H1 (cell line): ENCODE results near the gene NUP50. TPM values are rescaled to one million over a fixed set of nuclear protein-coding genes. Genes with fewer than 3 reads are reported as not detected.

Source experiments
- CTCF ChIA-PET: fragments of 300-600 bp; sonication (Branson Sonifier 250); formaldehyde crosslinking; loops from one replicate; lab custom pipeline; 2021; ENCODE audit not compliant: partially characterized antibody; lab: Charles Lee
- POLR2A ChIA-PET: fragments of 300-600 bp; sonication (Branson Sonifier 250); formaldehyde crosslinking; loops from one replicate; lab custom pipeline; 2021; ENCODE audit warnings: inconsistent platforms; ENCODE audit not compliant: partially characterized antibody; lab: Charles Lee
- DNase-seq, 2 experiments: peaks; one replicate each; pipeline versions ENCODE4 v3.0.0 to v3.0.0-alpha.2; 2010 to 2022; ENCODE audit warnings: low spot score in 2 of 2, low read depth in 1 of 2, mixed read lengths in 1 of 2
- FAIRE-seq: peaks from 2 replicates; lab custom pipeline; 2011; peaks lifted over from hg19 to GRCh38; lab: Jason Lieb, UNC
- H2AFZ ChIP-seq: 2 replicates; pipeline ENCODE4 v1.8.1; 2012; ENCODE audit warnings: low read length, inconsistent platforms
- H2AK5ac ChIP-seq: 2 replicates; pipeline ENCODE4 v1.6.1; 2013; ENCODE audit warnings: low read depth, low read length
- H2BK120ac ChIP-seq: replicated peaks from 2 replicates; pipeline ENCODE3; 2013; ENCODE audit warnings: low read depth, low read length, inconsistent platforms
- H2BK12ac ChIP-seq: 2 replicates; pipeline ENCODE4 v1.6.1; 2013; ENCODE audit warnings: low read depth, low read length
- H2BK15ac ChIP-seq: 2 replicates; pipeline ENCODE4 v1.6.1; 2013; ENCODE audit warnings: low read length
- H2BK20ac ChIP-seq: 2 replicates; pipeline ENCODE4 v1.6.1; 2013; ENCODE audit warnings: low read length
- H2BK5ac ChIP-seq: 2 replicates; pipeline ENCODE4 v1.6.1; 2013; ENCODE audit warnings: low read depth, low read length
- H3K14ac ChIP-seq: 2 replicates; pipeline ENCODE4 v1.6.1; 2013; ENCODE audit warnings: inconsistent platforms; ENCODE audit not compliant: insufficient read length
- H3K18ac ChIP-seq: 2 replicates; pipeline ENCODE4 v1.6.1; 2013; ENCODE audit warnings: low read length; ENCODE audit errors: extremely low read depth
- H3K23ac ChIP-seq: 2 replicates; pipeline ENCODE4 v1.6.1; 2013; ENCODE audit warnings: inconsistent platforms; ENCODE audit not compliant: insufficient read length
- H3K23me2 ChIP-seq: 2 replicates; pipeline ENCODE4 v1.6.1; 2013; ENCODE audit warnings: low read depth, low read length
- H3K27ac ChIP-seq: 2 replicates; pipeline ENCODE4 v1.6.1; 2011; ENCODE audit warnings: low read depth, low read length, inconsistent platforms
- H3K27me3 ChIP-seq, 4 experiments: replicated peaks in 1 of 4; 1 replicate in 1 of 4; 2 replicates in 3 of 4; pipeline versions ENCODE4 v1.6.1 to v1.8.1; 2011 to 2013; ENCODE audit warnings: low read length in 3 of 4, mild to moderate bottlenecking in 3 of 4, inconsistent platforms in 2 of 4, mixed read lengths in 2 of 4, moderate library complexity in 1 of 4; ENCODE audit not compliant: control insufficient read depth in 3 of 4, insufficient read depth in 3 of 4; ENCODE audit errors: extremely low read depth in 1 of 4
- H3K36me3 ChIP-seq, 4 experiments: 2 replicates each; pipeline versions ENCODE4 v1.6.1 to v1.8.1; 2011 to 2013; ENCODE audit warnings: mild to moderate bottlenecking in 4 of 4, low read length in 3 of 4, moderate library complexity in 2 of 4, control low read depth in 1 of 4, inconsistent platforms in 1 of 4; ENCODE audit not compliant: insufficient read depth in 4 of 4, control insufficient read depth in 2 of 4
- H3K4ac ChIP-seq: replicated peaks from 2 replicates; pipeline ENCODE3; 2013; ENCODE audit warnings: low read length, low read depth, mixed read lengths, inconsistent platforms; ENCODE audit not compliant: insufficient read length
- H3K4me1 ChIP-seq, 4 experiments: replicated peaks in 1 of 4; 1 replicate in 1 of 4; 2 replicates in 3 of 4; pipeline versions ENCODE4 v1.6.1 to v1.8.1; 2011 to 2013; ENCODE audit warnings: low read length in 3 of 4, inconsistent platforms in 2 of 4, mixed read lengths in 1 of 4; ENCODE audit not compliant: insufficient read depth in 4 of 4, control insufficient read depth in 3 of 4
- H3K4me2 ChIP-seq, 2 experiments: 2 replicates each; pipeline versions ENCODE4 v1.6.1 to v1.8.1; 2011 to 2013; ENCODE audit warnings: low read depth in 2 of 2, low read length in 2 of 2, control low read depth in 1 of 2, inconsistent platforms in 1 of 2, mild to moderate bottlenecking in 1 of 2; ENCODE audit not compliant: insufficient read depth in 1 of 2
- H3K4me3 ChIP-seq, 4 experiments: fragments of 200-600, 300-600 bp in 1 of 4; sonication (generic), shearing (Covaris generic), sonication (Bioruptor Twin) in 1 of 4; 2 replicates each; pipeline versions ENCODE4 v1.5.1 to v1.8.1; 2011 to 2016; ENCODE audit warnings: low read length in 4 of 4, low read depth in 3 of 4, control low read depth in 2 of 4, inconsistent platforms in 2 of 4, mild to moderate bottlenecking in 2 of 4, mixed read lengths in 1 of 4, moderate library complexity in 1 of 4; ENCODE audit not compliant: insufficient read depth in 2 of 4; ENCODE audit errors: extremely low read depth in 1 of 4
- H3K56ac ChIP-seq: replicated peaks from 2 replicates; pipeline ENCODE3; 2013; ENCODE audit warnings: low read depth, mild to moderate bottlenecking, mixed read lengths, low read length, inconsistent platforms; ENCODE audit not compliant: insufficient read length
- H3K79me1 ChIP-seq: 2 replicates; pipeline ENCODE4 v1.6.1; 2013; ENCODE audit warnings: low read depth, low read length, control low read depth
- H3K79me2 ChIP-seq, 2 experiments: 2 replicates each; pipeline versions ENCODE4 v1.6.1 to v1.8.1; 2012 to 2013; ENCODE audit warnings: low read length in 2 of 2, mild to moderate bottlenecking in 2 of 2, inconsistent platforms in 1 of 2; ENCODE audit not compliant: insufficient read depth in 2 of 2, control insufficient read depth in 1 of 2
- H3K9ac ChIP-seq, 4 experiments: replicated peaks in 1 of 4; 1 replicate in 1 of 4; 2 replicates in 3 of 4; pipeline versions ENCODE4 v1.6.1 to v1.8.1; 2011 to 2013; ENCODE audit warnings: low read depth in 3 of 4, low read length in 3 of 4, control low read depth in 2 of 4, mild to moderate bottlenecking in 2 of 4, moderate library complexity in 2 of 4, inconsistent platforms in 1 of 4; ENCODE audit errors: extremely low read depth in 1 of 4
- H3K9me3 ChIP-seq, 2 experiments: 2 replicates each; pipeline versions ENCODE4 v1.6.1 to v1.8.1; 2012 to 2013; ENCODE audit warnings: mild to moderate bottlenecking in 2 of 2, moderate library complexity in 2 of 2, control low read depth in 1 of 2, inconsistent platforms in 1 of 2, low read depth in 1 of 2, low read length in 1 of 2, mixed read lengths in 1 of 2; ENCODE audit not compliant: insufficient read depth in 2 of 2
- H4K20me1 ChIP-seq, 2 experiments: replicated peaks in 1 of 2; 2 replicates each; pipeline versions ENCODE3 to v1.8.1; 2011 to 2013; ENCODE audit warnings: inconsistent platforms in 2 of 2, low read length in 2 of 2, mild to moderate bottlenecking in 1 of 2; ENCODE audit not compliant: insufficient read depth in 2 of 2, control insufficient read depth in 1 of 2
- H4K5ac ChIP-seq: 2 replicates; pipeline ENCODE4 v1.6.1; 2013; ENCODE audit warnings: low read length, low read depth, mixed read lengths, inconsistent platforms; ENCODE audit not compliant: insufficient read length
- H4K8ac ChIP-seq: 2 replicates; pipeline ENCODE4 v1.8.0; 2013; ENCODE audit warnings: mild to moderate bottlenecking, moderate library complexity, low read length, inconsistent platforms; ENCODE audit not compliant: insufficient read depth; ENCODE audit errors: extremely low read depth
- H4K91ac ChIP-seq: replicated peaks from 2 replicates; pipeline ENCODE3; 2013; ENCODE audit warnings: low read length, mixed read lengths, inconsistent platforms; ENCODE audit not compliant: insufficient read length
- CHD1 ChIP-seq: IDR thresholded peaks from 2 replicates; pipeline ENCODE4 v1.6.1; 2012; ENCODE audit warnings: low read depth, low read length, improper control_type of control experiment
- NRF1 ChIP-seq: IDR thresholded peaks from 2 replicates; pipeline ENCODE4 v1.6.1; 2011; ENCODE audit warnings: mild to moderate bottlenecking, low read depth, low read length, improper control_type of control experiment
- RFX5 ChIP-seq: IDR thresholded peaks from 2 replicates; pipeline ENCODE4 v1.6.1; 2011; ENCODE audit warnings: low read depth, low read length, improper control_type of control experiment, borderline replicate concordance
- RNF2 ChIP-seq: fragments of 200-900, 300-1000 bp; sonication (generic); IDR thresholded peaks from 2 replicates; pipeline ENCODE4 v1.7.1; 2016; ENCODE audit warnings: borderline replicate concordance, low read depth, mild to moderate bottlenecking, antibody characterized with exemption, low read length; ENCODE audit not compliant: poor library complexity, severe bottlenecking; ENCODE audit errors: missing control alignments
- WGBS, 2 experiments: shearing (Covaris generic) in 1 of 2; methylation state at CpG; one replicate each; pipeline versions ENCODE4 v1.1.6 to v1.1.7; 2013 to 2015; ENCODE audit warnings: low lambda C conversion rate in 2 of 2, mixed read lengths in 2 of 2, inconsistent platforms in 1 of 2, low coverage in 1 of 2, missing lambda C conversion rate in 1 of 2; ENCODE audit not compliant: insufficient replicate concordance in 2 of 2, insufficient coverage in 1 of 2, insufficient read length in 1 of 2; ENCODE audit errors: extremely low coverage in 1 of 2, missing lambda C conversion rate in 1 of 2; 5-methylcytosine and 5-hydroxymethylcytosine counted together
- polyA plus RNA-seq, 7 experiments: library from polyadenylated mRNA; depleted of rRNA in 3 of 7; stranded (reverse) in 5 of 7; unstranded in 2 of 7; fragments of >200 nt in 5 of 7; fragments of 200-250 nt in 2 of 7; gene quantifications; 1 replicate in 5 of 7; 2 replicates in 1 of 7; 4 replicates in 1 of 7; pipeline versions ENCODE4 v1.2.1 to v1.2.3, GENCODE V29; 2011 to 2013; ENCODE audit warnings: missing spikeins in 2 of 7, mixed read lengths in 2 of 7
- total RNA-seq: library from RNA; stranded (reverse); fragmentation: NEBNext Ultra II Directional; extraction: Animal tissue kit (Norgen Biotek cat#: 25700); gene quantifications from 2 replicates; pipeline ENCODE4 v1.2.1, GENCODE V29; 2021

Gene NUP50
- total and polyA plus RNA-seq, 2 of the 8 experiments (the other 6 are each of a cell fraction or from before 2014, with no cell fraction given) = 20.0 to 112 TPM

DNA sequence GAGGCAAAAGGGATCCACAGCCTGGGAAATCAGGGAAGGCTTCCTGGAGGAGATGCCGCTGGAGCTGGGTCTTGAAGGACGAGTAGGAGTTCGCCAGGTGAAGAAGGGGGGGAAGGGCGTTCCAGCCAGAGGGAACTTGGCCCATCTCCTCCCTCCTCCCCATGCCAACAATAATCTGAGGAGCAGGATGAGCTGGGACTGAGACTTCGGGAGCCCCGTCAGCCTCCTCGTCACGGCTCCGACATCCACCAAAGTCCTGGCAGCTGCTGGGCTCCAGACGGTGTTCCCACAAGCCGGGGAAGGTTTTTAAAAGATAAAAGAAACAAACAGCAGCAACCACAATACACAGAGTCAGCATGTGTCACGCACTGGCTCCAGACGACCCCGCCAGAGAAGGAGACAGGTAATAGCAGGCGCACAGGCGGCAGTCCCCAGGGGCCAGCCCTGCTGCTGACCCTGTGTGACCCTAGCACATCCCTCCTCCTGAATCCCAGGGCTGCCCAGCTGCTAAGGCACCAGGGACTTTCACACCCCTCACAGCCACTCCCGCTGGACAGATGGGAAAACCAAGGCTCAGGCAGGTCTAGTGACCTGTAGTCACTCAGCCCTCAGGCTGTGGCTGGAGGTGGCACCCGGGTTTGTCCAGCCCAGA is 37.3 kb downstream of the NUP50 start:
- Histone ChIP-seq H3K4me2 (no peak overlapping the region), H2BK20ac (no peak overlapping the region), H4K5ac (no peak overlapping the region), H3K4me3 (no peak overlapping the region), H3K23ac (no peak overlapping the region), H3K4ac (no peak overlapping the region), H3K36me3 (peaks cover 0 to 6% (median 3%) of the 10 kb centered on the region in 4 experiments; a peak in 3 of 8 replicates), H2BK12ac (no peak overlapping the region), H3K79me1 (no peaks in the 10 kb centered on the region), H2BK5ac (0 out of 2 replicates have a peak overlapping the region, but pooled peaks have one; percentile 30), H3K18ac (no peak overlapping the region; the same call in 1 of the 2 replicates), H4K20me1 (peaks cover 3 to 5% of the 10 kb centered on the region in 2 experiments), H4K8ac (0 out of 2 replicates have a peak overlapping the region, but pooled peaks have one; percentile 7), H2BK120ac (no peak overlapping the region), H2BK15ac (no peak overlapping the region), H2AFZ (no peak overlapping the region), H3K56ac (no peak overlapping the region), H3K27ac (no peak overlapping the region), H3K23me2 (no peaks in the 10 kb centered on the region), H3K9ac (no peak overlapping the region), H4K91ac (no peak overlapping the region), H2AK5ac (no peak overlapping the region), H3K27me3 (no peaks in the 10 kb centered on the region), H3K14ac (no peak overlapping the region), H3K9me3 (no peaks in the 10 kb centered on the region), H3K79me2 (no peaks in the 10 kb centered on the region), H3K4me1 (peaks cover 0 to 18% (median 3%) of the 10 kb centered on the region in 4 experiments; a peak in 3 of 7 replicates)
- peak in 1 of 2 experiments; percentile 45 for DNase-seq
- no peak for TF ChIP-seq RFX5
- TF ChIP-seq RNF2 = no peak
- no peak for TF ChIP-seq CHD1
- TF ChIP-seq NRF1 = no peak
- no peak for FAIRE-seq
- POLR2A ChIA-PET = interaction anchor here (1.0 to 1.3 kb wide), 2 partner anchors 10 to 17 kb away, joined by 3 to 4 read pairs; no protein-coding TSS in a partner anchor
- 91% methylated on average over 15 of the region's 18 CpGs; no CpG with 5 or more reads in 1 of the 2 experiments for WGBS, 2 experiments
- CTCF ChIA-PET = interaction anchor here (1.0 to 2.7 kb wide), 6 partner anchors 8 to 232 kb away, joined by 3 to 20 read pairs (median 5); no protein-coding TSS in a partner anchor
